Measurements from ENCODE around the gene PDE3B. TPM values are rescaled to one million over a fixed set of nuclear protein-coding genes. Genes with fewer than 3 reads are reported as not detected.
"Not testable (repeated sequence)": the region's sequence is repeated elsewhere in the genome, so short reads cannot be mapped to it uniquely, and the experiment has no call there.

Gene PDE3B
- total RNA-seq, 2 donors from 2014 or later: 17.4 to 64.6 TPM

GRCh38 chr11:14773755-14774154, 130.2 kb downstream of the PDE3B start:
- DNase-seq (no peak), ATAC-seq (no peak)
- Histone ChIP-seq H3K4me3 (no peak overlapping the region), H3K36me3 (replicated peaks in 1 of 2; ENCODE audit: insufficient read depth in 1 of 2, low read depth in 2 of 2) (no peaks in the 10 kb centered on the region), H3K4me1 (no peaks in the 10 kb centered on the region), H3K27me3 (no peaks in the 10 kb centered on the region), H3K27ac (no peak overlapping the region), H3K9me3 (no peaks in the 10 kb centered on the region)
- TF ChIP-seq POLR2A (IDR thresholded peaks at IDR 0.05) (no peak), CTCF (IDR thresholded peaks at IDR 0.05) (peak in 1 of 7 experiments; percentile 17)
- whole genome bisulfite sequencing, 2 donors: 82 to 92% methylated on average over 1 of the region's 1 CpG
- intact Hi-C loops (cut with DNase I): no loop called here

- no peak overlapping the region for H3K4me3 ChIP-seq
- TF ChIP-seq POLR2A (IDR thresholded peaks at IDR 0.05): no peak
- TF ChIP-seq CTCF (IDR thresholded peaks at IDR 0.05): no peak
- intact Hi-C loops (cut with DNase I): no loop called here
- no peak for ATAC-seq
- DNase-seq: no peak
- no peak overlapping the region for H3K27ac ChIP-seq
- H3K27me3 ChIP-seq: no peaks in the 10 kb centered on the region
- 88 to 94% methylated on average over 3 of the region's 3 CpGs for WGBS, 2 donors
- no peaks in the 10 kb centered on the region for H3K36me3 ChIP-seq (replicated peaks in 1 of 2; ENCODE audit: insufficient read depth in 1 of 2, low read depth in 2 of 2)
- no peaks in the 10 kb centered on the region for H3K9me3 ChIP-seq
- H3K4me1 ChIP-seq: no peaks in the 10 kb centered on the region
These were observed 131.1 kb downstream of the PDE3B start for GRCh38 chr11:14774721-14775120.

GRCh38 chr11:14775897-14776296, 132.3 kb downstream of the PDE3B start:
- Histone ChIP-seq H3K27ac (no peak overlapping the region), H3K9me3 (no peaks in the 10 kb centered on the region), H3K27me3 (no peaks in the 10 kb centered on the region), H3K36me3 (replicated peaks in 1 of 2; ENCODE audit: insufficient read depth in 1 of 2, low read depth in 2 of 2) (no peaks in the 10 kb centered on the region), H3K4me3 (no peak overlapping the region), H3K4me1 (no peaks in the 10 kb centered on the region)
- ATAC-seq: no peak
- DNase-seq: no peak
- intact Hi-C loops (cut with DNase I): no loop called here
- TF ChIP-seq POLR2A (IDR thresholded peaks at IDR 0.05) (no peak), CTCF (IDR thresholded peaks at IDR 0.05) (no peak)

GRCh38 chr11:14778460-14778859, 134.9 kb downstream of the PDE3B start:
- H3K27me3 ChIP-seq; H3K27ac ChIP-seq; intact Hi-C loops (cut with DNase I); DNase-seq; H3K9me3 ChIP-seq; H3K4me3 ChIP-seq; H3K36me3 ChIP-seq (replicated peaks in 1 of 2; ENCODE audit: insufficient read depth in 1 of 2, low read depth in 2 of 2); H3K4me1 ChIP-seq; ATAC-seq: not testable (repeated sequence)
- WGBS, 2 donors: 96 to 97% methylated on average over 8 of the region's 8 CpGs

- WGBS, 2 donors: 86 to 97% methylated on average over 6 of the region's 6 CpGs
- Histone ChIP-seq H3K9me3 (no peaks in the 10 kb centered on the region), H3K27me3 (no peaks in the 10 kb centered on the region), H3K27ac (no peak overlapping the region), H3K4me1 (peaks cover 4% of the 10 kb centered on the region), H3K4me3 (no peak overlapping the region), H3K36me3 (replicated peaks in 1 of 2; ENCODE audit: insufficient read depth in 1 of 2, low read depth in 2 of 2) (no peaks in the 10 kb centered on the region)
- TF ChIP-seq POLR2A (IDR thresholded peaks at IDR 0.05): no peak
- TF ChIP-seq CTCF (IDR thresholded peaks at IDR 0.05): no peak
- no peak for ATAC-seq
- intact Hi-C loops (cut with DNase I): loop anchor here (10.0 kb wide), 1 partner anchor 291 kb away; the partner anchor contains the start of gene CALCB
- DNase-seq: no peak
These were observed 140.2 kb downstream of the PDE3B start for GRCh38 chr11:14783788-14784187.
